HTERT RPE-1 (cell line): ENCODE measurements around the gene ELP6.
"Not testable (repeated sequence)": the region's sequence is repeated elsewhere in the genome, so short reads cannot be mapped to it uniquely, and the experiment has no call there.

Experiments used
- in situ Hi-C: fragments of 300-500 bp; cut with MboI; formaldehyde crosslinking; loops from 4 replicates; pipeline ENCODE4 v1.14.3; 2020; ENCODE audit warnings: low sequenced_read_pairs

ELP6 gene

GRCh38 chr3:47468315-47468714 is 45.2 kb downstream of the ELP6 start:
- in situ Hi-C loops: not testable (repeated sequence)

GRCh38 chr3:47464588-47464987 is 48.9 kb downstream of the ELP6 start:
- in situ Hi-C loops: no loop called here

- in situ Hi-C loops: not testable (repeated sequence)
Measured at GRCh38 chr3:47459534-47460085, 53.9 kb downstream of the ELP6 start.

- in situ Hi-C loops: no loop called here
Measured at GRCh38 chr3:47456984-47457383, 56.5 kb downstream of the ELP6 start.

GRCh38 chr3:47455806-47456452 is 57.6 kb downstream of the ELP6 start:
- in situ Hi-C loops: no loop called here

GRCh38 chr3:47452453-47453215 is 60.9 kb downstream of the ELP6 start:
- in situ Hi-C loops: no loop called here
